Stimulated activated CD8-positive, alpha-beta memory T cell treated with anti-CD3 and anti-CD28 coated beads, Interleukin-12 subunit alpha, Interleukin-12 subunit beta, amount 100 ng/mL, for 24 hours (primary cell): ENCODE data around the gene ZNF394.

Source experiments
- DNase-seq: peaks from one replicate; pipeline ENCODE4 v3.0.0-alpha.2; 2020; ENCODE audit errors: extremely low read depth

ZNF394 gene

GRCh38 chr7:99449326-99449725 lies 50.8 kb downstream of the ZNF394 start:
- no peak for DNase-seq

- DNase-seq = no peak
Measured at GRCh38 chr7:99448855-99449254, 51.2 kb downstream of the ZNF394 start.

GRCh38 chr7:99447943-99448342 lies 52.1 kb downstream of the ZNF394 start:
- no peak for DNase-seq

GRCh38 chr7:99446096-99446495 lies 54.0 kb downstream of the ZNF394 start:
- no peak for DNase-seq
